Measurements from ENCODE around the gene OPN3.

- TF ChIP-seq CTCF (IDR thresholded peaks at IDR 0.05) (no peak), POLR2AphosphoS5 (IDR thresholded peaks at IDR 0.05) (no peak), POLR2A (IDR thresholded peaks at IDR 0.05) (no peak)
Observed at GRCh38 chr1:241647658-241648057, 7.5 kb upstream of the OPN3 start.

Measured in upper lobe of left lung (tissue), 4 donors.